Glomerular visceral epithelial cell (primary cell): ENCODE data around the gene OSBPL3.
"Not testable (repeated sequence)": the region's sequence is repeated elsewhere in the genome, so short reads cannot be mapped to it uniquely, and the experiment has no call there.

Source experiments
- DNase-seq: peaks from one replicate; pipeline ENCODE4 v3.0.0-alpha.2; 2016; ENCODE audit errors: extremely low spot score

OSBPL3 gene

GRCh38 chr7:24920451-24921361 lies 59.3 kb downstream of the OSBPL3 start:
- DNase-seq = no peak

- DNase-seq = no peak
Observed at GRCh38 chr7:24917510-24918239, 62.3 kb downstream of the OSBPL3 start.

- no peak for DNase-seq
Observed at GRCh38 chr7:24916463-24917040, 63.4 kb downstream of the OSBPL3 start.

- DNase-seq = no peak
Observed at GRCh38 chr7:24914465-24914859, 65.5 kb downstream of the OSBPL3 start.

- DNase-seq = no peak
Observed at GRCh38 chr7:24913801-24914464, 66.0 kb downstream of the OSBPL3 start.

GRCh38 chr7:24912874-24913514 lies 67.0 kb downstream of the OSBPL3 start:
- no peak for DNase-seq

GRCh38 chr7:24912424-24912823 lies 67.6 kb downstream of the OSBPL3 start:
- DNase-seq = no peak

GRCh38 chr7:24911213-24911603 lies 68.8 kb downstream of the OSBPL3 start:
- DNase-seq = no peak

- no peak for DNase-seq
Observed at GRCh38 chr7:24910551-24911212, 69.3 kb downstream of the OSBPL3 start.

GRCh38 chr7:24908727-24909126 lies 71.3 kb downstream of the OSBPL3 start:
- no peak for DNase-seq

- no peak for DNase-seq
Observed at GRCh38 chr7:24908166-24908565, 71.8 kb downstream of the OSBPL3 start.

- peak; percentile 71 for DNase-seq
Observed at GRCh38 chr7:24907311-24907886, 72.6 kb downstream of the OSBPL3 start.

GRCh38 chr7:24905996-24906770 lies 73.8 kb downstream of the OSBPL3 start:
- DNase-seq = peak; percentile 58

- DNase-seq = not testable (repeated sequence)
Observed at GRCh38 chr7:24903992-24904391, 76.0 kb downstream of the OSBPL3 start.

GRCh38 chr7:24903559-24903958 lies 76.4 kb downstream of the OSBPL3 start:
- DNase-seq = no peak

- no peak for DNase-seq
Observed at GRCh38 chr7:24902931-24903330, 77.0 kb downstream of the OSBPL3 start.

- no peak for DNase-seq
Observed at GRCh38 chr7:24902276-24902675, 77.7 kb downstream of the OSBPL3 start.

- no peak for DNase-seq
Observed at GRCh38 chr7:24899905-24900304, 80.1 kb downstream of the OSBPL3 start.

- no peak for DNase-seq
Observed at GRCh38 chr7:24899161-24899560, 80.8 kb downstream of the OSBPL3 start.

- DNase-seq = peak; percentile 49
Observed at GRCh38 chr7:24898691-24899090, 81.3 kb downstream of the OSBPL3 start.
